Measurements from ENCODE around the gene CYFIP1.

The CYFIP1 gene

GRCh38 chr15:22887157-22887951 lies 92.8 kb downstream of the CYFIP1 start:
- DNase-seq: no peak

- no peak for DNase-seq
These were observed 95.0 kb downstream of the CYFIP1 start for GRCh38 chr15:22885120-22885519.

- DNase-seq: no peak
These were observed 95.8 kb downstream of the CYFIP1 start for GRCh38 chr15:22884344-22884743.

DNA sequence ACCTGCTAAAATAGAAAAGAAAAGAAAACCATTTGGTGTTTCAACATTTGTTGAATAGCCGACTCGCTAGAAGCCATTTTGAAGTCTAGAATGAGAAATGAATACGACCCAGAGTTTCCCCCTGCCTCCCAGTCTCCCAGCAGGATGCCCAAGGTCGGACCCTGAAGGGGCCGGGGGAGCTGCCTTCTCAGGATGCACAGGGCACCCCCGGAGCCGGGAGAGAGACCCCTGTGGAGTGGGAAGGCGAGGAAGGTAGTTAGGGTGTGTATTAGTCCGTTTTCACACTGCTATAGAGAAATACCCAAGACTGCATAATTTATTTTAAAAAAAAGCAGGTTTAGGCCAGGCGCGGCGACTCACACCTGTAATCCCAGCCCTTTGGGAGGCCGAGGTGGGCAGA lies 97.0 kb downstream of the CYFIP1 start:
- no peak for DNase-seq

DNA sequence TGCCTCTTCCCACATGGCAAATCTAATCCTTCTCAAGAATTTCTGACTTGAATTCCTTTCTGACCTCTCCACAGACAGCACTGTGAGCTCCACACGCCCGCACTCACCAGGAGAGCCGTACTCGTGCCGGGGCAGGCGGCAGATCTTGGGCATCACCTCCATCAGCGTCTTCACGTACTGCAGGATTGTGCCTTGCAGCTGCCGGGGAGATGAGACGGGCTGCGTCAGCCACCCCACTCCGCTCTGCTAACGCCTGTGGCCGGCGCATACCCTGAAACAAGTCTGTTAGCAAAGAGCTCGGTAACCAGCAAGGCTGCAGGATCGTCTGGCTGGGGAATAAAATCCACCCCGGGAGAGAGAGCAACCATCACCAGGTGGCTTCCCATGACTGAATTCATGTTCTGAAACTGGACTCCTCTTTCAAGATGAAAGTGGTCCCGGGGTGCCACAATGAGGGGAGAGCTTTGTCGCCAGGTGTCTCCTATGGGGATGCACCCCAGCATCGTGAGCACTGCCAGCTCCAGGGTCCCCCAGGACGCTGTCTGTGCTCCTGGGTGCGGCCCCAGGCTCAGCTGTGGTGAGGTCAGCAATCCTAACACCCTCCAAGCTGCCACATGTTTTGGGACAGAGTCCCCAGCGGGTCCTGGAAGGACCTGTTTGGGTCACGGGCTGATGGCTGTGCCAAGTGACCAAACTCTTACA lies 98.3 kb downstream of the CYFIP1 start:
- no peak for DNase-seq

DNA sequence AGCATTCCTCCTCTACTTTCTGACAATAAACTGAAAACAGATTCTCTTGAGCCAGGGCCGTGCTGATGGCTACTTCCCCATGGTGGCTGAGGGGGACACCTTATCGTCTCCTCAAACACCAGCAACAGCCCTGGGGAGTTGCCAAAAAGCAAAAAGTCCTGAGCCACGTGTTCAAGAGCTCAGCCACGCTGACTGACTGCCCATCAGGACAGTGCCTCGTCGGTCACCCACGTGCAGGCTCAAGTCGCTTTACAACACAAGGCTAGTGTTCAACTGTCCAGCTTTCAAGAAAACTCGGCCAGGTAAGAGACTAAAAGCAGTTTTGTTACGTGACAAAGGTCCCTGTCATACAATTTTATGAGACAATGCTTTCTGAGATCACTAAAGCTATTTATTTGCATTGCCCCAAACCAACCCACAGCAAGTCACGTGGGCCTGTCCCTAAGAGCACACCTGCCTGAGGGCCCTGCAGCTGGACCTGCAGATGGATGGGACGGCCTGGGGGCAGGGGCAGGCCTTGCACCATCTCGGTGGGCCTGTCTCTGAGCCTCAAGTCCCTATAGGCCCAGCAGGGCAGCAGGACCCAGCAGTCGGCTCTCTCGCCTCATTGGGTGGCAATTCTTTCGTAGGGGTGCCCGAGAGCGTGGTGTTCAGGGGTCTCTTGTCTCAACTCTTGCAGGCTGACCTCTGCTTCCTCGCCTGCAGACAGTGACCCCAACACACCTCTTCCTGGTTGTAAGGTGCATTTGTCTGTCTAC lies 99.0 kb downstream of the CYFIP1 start:
- DNase-seq: no peak

GRCh38 chr15:22880068-22880980 lies 99.8 kb downstream of the CYFIP1 start:
- DNase-seq: no peak

GRCh38 chr15:22878103-22878502 lies 102.1 kb downstream of the CYFIP1 start:
- no peak for DNase-seq

- no peak for DNase-seq
These were observed 102.6 kb downstream of the CYFIP1 start for GRCh38 chr15:22877607-22878006.

- DNase-seq: no peak
These were observed 103.1 kb downstream of the CYFIP1 start for GRCh38 chr15:22877117-22877516.

- no peak for DNase-seq
These were observed 105.2 kb downstream of the CYFIP1 start for GRCh38 chr15:22874966-22875365.

- no peak for DNase-seq
These were observed 105.9 kb downstream of the CYFIP1 start for GRCh38 chr15:22874256-22874655.

DNA sequence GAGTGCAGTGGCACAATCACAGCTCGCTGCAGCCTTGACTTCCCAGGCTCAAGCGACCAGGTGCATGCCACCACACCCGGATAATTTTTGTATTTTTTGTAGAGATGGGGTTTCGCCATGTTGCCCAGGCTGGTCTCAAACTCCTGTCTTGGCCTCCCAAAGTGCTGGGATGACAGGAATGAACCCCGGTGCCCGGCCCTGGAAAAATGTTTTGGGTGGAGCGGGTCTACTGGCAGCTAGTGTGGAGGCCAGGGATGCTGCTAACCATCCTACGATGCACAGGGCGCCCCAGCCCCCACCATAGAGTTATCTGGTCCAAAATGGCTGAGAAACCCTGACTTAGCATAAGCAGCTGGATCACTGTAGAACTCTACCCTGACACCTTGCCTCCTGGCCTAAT lies 106.3 kb downstream of the CYFIP1 start:
- DNase-seq: no peak

DNA sequence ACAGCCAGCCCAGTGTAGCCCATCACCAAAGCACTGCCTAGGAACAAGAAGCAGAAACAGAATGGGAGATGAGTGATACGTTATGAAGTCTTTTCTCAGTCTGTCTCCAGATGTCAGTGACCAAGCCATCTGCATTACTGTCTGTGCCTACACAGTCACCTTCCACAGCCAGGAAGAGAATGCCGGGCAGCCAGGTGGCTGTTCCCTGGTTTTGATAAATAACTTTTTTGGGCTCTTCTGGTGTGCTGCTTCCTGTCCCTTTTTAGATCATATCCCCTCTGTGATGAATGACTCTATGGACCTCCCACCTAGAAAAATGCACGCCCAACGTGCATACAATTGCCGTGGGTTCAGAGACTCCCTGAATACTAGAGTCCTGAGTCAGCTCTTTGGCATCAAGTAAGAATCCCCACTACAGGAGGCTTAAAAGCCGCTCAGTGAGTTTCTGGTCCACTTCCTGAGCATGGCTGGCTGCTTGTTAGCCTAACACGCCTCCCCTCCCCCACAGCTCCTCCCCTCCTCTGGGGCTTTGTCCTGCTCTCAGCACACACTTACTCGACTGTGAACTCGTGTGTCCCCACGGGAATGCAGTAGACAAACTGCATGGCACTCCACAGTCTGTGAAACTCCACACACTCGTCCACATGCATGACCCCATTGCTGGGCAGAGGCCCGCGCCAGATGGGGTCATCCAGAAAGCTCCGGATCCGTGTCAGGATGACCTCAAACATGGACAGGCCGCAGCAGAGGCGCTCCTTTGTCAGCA lies 107.0 kb downstream of the CYFIP1 start:
- no peak for DNase-seq

DNA sequence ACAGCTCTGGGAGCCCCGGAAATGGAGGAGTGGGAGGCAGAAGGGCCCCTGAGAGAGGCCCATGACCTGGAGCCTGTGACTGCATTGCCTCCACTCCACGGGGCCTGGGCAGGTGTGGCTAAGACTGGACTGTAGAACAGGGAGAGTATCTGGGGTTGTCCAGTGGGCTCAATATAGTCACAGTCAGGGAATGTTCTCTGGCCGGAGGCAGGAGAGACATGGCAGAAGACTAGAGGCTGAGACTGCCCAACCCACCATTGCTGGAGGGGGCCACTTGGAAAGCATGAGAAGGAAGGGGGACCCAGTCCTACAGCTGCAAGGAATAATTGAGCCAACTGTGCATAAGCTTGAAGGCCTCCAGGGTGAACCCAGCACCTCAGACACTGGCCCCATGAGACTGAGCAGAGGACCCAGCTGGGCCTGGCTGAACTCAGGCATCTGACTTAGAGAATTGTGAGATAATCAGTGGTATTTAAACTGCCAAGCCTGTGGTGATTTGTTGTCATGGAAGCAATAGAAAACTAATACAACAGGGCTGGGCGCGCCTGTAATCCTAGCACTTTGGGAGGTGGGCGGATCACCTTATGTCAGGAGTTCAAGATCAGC lies 108.6 kb downstream of the CYFIP1 start:
- DNase-seq: no peak

DNA sequence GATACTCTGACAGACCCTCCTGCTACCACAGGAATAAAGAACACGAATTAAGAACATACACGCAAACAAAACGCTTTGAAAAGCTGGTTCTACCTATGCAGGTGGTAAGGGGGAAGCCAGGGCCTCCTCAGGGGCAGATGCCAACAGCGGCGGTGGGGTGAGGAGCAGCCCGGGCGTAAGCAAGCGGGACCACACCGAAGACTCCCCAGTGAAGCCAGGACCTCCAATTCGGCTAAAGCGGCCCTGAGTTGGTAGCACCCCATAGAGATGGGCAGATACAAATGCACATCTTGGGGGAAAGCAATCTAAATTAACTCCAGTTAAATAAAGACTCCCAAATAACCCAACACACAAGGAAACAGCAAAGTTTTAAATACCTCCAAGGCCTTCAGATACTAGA lies 109.3 kb downstream of the CYFIP1 start:
- DNase-seq: no peak

DNA sequence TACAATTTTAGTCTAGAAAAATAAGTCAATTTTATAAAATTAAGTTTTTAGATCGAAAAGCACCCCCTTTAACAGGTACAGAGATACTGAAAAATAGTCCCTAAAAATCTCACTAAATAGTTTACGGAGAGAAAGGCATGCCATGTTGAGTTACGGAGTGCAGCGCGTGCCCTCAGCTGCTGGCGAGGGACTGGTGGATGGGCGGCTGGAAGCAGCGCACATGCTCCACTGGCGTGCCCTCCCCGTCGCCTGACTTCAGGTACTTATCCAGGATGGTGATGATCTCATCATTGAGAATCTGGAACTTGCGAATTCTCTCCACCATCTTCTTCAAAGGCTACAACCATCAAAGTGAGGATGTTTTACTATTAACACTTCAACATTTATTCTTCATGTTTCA lies 110.3 kb downstream of the CYFIP1 start:
- DNase-seq: no peak

DNA sequence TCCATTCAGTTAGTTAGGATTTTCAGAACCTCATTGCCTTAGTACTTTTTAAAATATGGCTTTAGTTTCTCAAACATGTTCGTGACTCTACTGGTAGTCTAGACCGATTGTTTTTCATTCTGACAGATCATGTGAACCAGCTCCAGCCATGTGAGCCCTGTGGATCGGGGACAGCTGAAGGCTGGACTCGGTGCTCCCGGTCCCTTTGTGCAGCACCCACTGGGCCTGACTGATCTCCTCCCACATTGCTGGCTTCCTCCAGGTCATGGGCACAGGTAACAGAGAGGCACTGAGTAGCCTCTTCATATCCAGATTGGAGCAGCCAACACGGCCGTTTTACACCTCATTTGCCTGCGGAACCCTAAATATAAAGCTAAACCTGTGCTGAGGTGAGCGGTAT lies 111.2 kb downstream of the CYFIP1 start:
- DNase-seq: no peak

DNA sequence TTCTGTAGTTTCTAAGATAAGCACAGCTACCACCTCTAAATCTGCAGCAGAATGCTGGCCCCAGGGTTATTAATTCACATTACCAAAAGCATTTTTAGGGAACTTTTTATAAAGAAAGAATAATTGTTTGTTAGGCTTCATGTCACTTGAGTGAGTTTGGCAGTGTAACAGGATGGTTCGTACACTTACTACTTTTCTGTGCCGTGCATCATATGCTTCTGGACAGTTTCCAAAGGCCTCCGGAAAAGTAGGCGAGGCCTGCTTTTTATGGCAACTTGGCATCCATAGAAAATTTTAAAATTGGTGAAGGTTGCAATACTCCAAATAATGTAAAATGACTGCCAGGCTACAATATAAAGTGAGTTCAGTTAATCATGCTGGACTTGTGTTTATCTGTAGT lies 111.7 kb downstream of the CYFIP1 start:
- DNase-seq: no peak

DNA sequence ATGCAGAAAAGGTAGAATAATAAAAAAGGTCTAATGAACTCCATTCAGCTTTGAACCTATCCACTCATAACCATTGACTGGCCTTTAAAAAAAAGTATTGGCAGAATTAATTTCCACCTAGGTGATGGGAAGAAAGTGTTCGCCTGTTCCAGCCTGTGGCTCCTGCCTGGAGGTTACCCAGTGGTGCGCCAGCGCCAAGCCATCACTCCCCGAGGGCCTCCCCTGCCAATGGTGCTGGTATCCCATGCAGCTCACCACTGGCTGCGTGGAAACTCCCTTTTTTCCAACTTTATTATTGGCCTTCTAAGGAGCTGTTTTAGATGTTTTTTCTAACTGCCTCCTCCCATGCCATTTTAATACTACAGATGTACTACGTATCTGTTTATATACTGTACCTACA lies 112.3 kb downstream of the CYFIP1 start:
- no peak for DNase-seq

DNA sequence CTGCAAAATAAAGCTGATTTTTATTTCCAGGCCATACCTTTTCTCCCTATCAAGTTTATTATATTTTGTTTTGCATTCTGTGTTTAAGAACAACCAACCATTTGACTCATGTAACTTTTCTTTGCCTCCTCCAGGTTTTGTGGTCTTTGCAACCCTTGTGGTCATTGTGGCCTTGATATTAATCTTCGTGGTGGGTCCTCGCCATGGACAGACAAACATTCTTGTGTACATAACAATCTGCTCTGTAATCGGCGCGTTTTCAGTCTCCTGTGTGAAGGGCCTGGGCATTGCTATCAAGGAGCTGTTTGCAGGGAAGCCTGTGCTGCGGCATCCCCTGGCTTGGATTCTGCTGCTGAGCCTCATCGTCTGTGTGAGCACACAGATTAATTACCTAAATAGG lies 114.1 kb downstream of the CYFIP1 start:
- no peak for DNase-seq

- no peak for DNase-seq
These were observed 116.8 kb downstream of the CYFIP1 start for GRCh38 chr15:22863356-22863755.

Data from NCI-H1417 (cell line).